ENCODE results near the gene EYS.

GRCh38 chr6:63940056-63940455 is 1767.0 kb downstream of the EYS start:
- TF ChIP-seq, protein P1, sequence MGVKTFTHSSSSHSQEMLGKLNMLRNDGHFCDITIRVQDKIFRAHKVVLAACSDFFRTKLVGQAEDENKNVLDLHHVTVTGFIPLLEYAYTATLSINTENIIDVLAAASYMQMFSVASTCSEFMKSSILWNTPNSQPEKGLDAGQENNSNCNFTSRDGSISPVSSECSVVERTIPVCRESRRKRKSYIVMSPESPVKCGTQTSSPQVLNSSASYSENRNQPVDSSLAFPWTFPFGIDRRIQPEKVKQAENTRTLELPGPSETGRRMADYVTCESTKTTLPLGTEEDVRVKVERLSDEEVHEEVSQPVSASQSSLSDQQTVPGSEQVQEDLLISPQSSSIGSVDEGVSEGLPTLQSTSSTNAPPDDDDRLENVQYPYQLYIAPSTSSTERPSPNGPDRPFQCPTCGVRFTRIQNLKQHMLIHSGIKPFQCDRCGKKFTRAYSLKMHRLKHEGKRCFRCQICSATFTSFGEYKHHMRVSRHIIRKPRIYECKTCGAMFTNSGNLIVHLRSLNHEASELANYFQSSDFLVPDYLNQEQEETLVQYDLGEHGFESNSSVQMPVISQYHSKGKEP (CRISPR knock-in tag; IDR thresholded peaks at IDR 0.05): no peak
- TF ChIP-seq GZF1 (CRISPR knock-in tag; IDR thresholded peaks at IDR 0.05) (no peak), RAD51 (IDR thresholded peaks at IDR 0.05; ENCODE audit: borderline replicate concordance) (no peak), SMC3 (IDR thresholded peaks at IDR 0.05; ENCODE audit: low read length) (no peak), ZBTB33 (CRISPR knock-in tag; IDR thresholded peaks at IDR 0.05) (no peak), RNF2 (conservative IDR thresholded peaks at IDR 0.05; ENCODE audit: low read depth) (no peak), TAF1 (CRISPR knock-in tag; IDR thresholded peaks at IDR 0.05) (no peak), TEAD2 (CRISPR knock-in tag; IDR thresholded peaks at IDR 0.05) (no peak), RARG (CRISPR knock-in tag; IDR thresholded peaks at IDR 0.05; ENCODE audit: low read depth) (no peak), POLR2A (IDR thresholded peaks at IDR 0.05; ENCODE audit: insufficient read depth in 1 of 2, low read depth in 2 of 2, low read length in 2 of 2) (no peak), MAFK (conservative IDR thresholded peaks at IDR 0.05 in 1 of 2, IDR thresholded peaks at IDR 0.05 in 1 of 2; ENCODE audit: low read length in 2 of 2) (no peak)
- TF ChIP-seq, protein P2, sequence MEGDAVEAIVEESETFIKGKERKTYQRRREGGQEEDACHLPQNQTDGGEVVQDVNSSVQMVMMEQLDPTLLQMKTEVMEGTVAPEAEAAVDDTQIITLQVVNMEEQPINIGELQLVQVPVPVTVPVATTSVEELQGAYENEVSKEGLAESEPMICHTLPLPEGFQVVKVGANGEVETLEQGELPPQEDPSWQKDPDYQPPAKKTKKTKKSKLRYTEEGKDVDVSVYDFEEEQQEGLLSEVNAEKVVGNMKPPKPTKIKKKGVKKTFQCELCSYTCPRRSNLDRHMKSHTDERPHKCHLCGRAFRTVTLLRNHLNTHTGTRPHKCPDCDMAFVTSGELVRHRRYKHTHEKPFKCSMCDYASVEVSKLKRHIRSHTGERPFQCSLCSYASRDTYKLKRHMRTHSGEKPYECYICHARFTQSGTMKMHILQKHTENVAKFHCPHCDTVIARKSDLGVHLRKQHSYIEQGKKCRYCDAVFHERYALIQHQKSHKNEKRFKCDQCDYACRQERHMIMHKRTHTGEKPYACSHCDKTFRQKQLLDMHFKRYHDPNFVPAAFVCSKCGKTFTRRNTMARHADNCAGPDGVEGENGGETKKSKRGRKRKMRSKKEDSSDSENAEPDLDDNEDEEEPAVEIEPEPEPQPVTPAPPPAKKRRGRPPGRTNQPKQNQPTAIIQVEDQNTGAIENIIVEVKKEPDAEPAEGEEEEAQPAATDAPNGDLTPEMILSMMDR (CRISPR knock-in tag; IDR thresholded peaks at IDR 0.05): no peak
- TF ChIP-seq, protein P3, sequence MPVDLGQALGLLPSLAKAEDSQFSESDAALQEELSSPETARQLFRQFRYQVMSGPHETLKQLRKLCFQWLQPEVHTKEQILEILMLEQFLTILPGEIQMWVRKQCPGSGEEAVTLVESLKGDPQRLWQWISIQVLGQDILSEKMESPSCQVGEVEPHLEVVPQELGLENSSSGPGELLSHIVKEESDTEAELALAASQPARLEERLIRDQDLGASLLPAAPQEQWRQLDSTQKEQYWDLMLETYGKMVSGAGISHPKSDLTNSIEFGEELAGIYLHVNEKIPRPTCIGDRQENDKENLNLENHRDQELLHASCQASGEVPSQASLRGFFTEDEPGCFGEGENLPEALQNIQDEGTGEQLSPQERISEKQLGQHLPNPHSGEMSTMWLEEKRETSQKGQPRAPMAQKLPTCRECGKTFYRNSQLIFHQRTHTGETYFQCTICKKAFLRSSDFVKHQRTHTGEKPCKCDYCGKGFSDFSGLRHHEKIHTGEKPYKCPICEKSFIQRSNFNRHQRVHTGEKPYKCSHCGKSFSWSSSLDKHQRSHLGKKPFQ (CRISPR knock-in tag; IDR thresholded peaks at IDR 0.05; ENCODE audit: insufficient replicate concordance): no peak
- TF ChIP-seq, protein P4, sequence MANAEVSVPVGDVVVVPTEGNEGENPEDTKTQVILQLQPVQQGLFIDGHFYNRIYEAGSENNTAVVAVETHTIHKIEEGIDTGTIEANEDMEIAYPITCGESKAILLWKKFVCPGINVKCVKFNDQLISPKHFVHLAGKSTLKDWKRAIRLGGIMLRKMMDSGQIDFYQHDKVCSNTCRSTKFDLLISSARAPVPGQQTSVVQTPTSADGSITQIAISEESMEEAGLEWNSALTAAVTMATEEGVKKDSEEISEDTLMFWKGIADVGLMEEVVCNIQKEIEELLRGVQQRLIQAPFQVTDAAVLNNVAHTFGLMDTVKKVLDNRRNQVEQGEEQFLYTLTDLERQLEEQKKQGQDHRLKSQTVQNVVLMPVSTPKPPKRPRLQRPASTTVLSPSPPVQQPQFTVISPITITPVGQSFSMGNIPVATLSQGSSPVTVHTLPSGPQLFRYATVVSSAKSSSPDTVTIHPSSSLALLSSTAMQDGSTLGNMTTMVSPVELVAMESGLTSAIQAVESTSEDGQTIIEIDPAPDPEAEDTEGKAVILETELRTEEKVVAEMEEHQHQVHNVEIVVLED (CRISPR knock-in tag; IDR thresholded peaks at IDR 0.05; ENCODE audit: borderline replicate concordance): no peak

Measured in HepG2 (cell line).